Tibial nerve (tissue), 4 donors: Measurements from ENCODE around the gene SNCA. TPM values are rescaled to one million over a fixed set of nuclear protein-coding genes. Genes with fewer than 3 reads are reported as not detected.

ENCODE experiments used
- DNase-seq, 2 donors: peaks; one replicate each; pipeline ENCODE4 v3.0.0-alpha.2; 2019; ENCODE audit warnings: low spot score in 2 of 2
- H3K27ac ChIP-seq, 4 donors: fragments of 200-600 bp; sonication (generic) in 3 of 4; one replicate each; pipeline ENCODE4 v1.5.1; 2017 to 2019; ENCODE audit warnings: mild to moderate bottlenecking in 1 of 4
- H3K27me3 ChIP-seq, 2 donors: fragments of 200-600 bp; sonication (generic) in 1 of 2; one replicate each; pipeline versions ENCODE4 v1.5.1 to v1.6.0; 2017 to 2019
- H3K36me3 ChIP-seq, 3 donors: fragments of 200-600 bp; sonication (generic); one replicate each; pipeline ENCODE4 v1.5.1; 2018 to 2019
- H3K4me1 ChIP-seq, 4 donors: fragments of 200-600 bp; sonication (generic) in 3 of 4; one replicate each; pipeline ENCODE4 v1.5.1; 2017 to 2019
- H3K4me3 ChIP-seq, 4 donors: fragments of 200-600 bp; sonication (generic) in 3 of 4; one replicate each; pipeline ENCODE4 v1.5.1; 2017 to 2019; ENCODE audit warnings: mild to moderate bottlenecking in 1 of 4, moderate library complexity in 1 of 4
- H3K9me3 ChIP-seq, 4 donors: fragments of 200-600 bp; sonication (generic) in 3 of 4; one replicate each; pipeline ENCODE4 v1.5.1; 2017 to 2019
- CTCF ChIP-seq, 5 experiments: fragments of 200-600 bp in 3 of 5; fragments of 450-650 bp in 2 of 5; sonication (generic) in 3 of 5; IDR thresholded peaks; one replicate each; pipeline ENCODE4 v1.5.1; 2016 to 2019; ENCODE audit warnings: antibody characterized with exemption in 5 of 5, mild to moderate bottlenecking in 3 of 5, moderate library complexity in 2 of 5
- EP300 ChIP-seq, 2 donors: sonication (generic); formaldehyde crosslinking; IDR thresholded peaks; one replicate each; pipeline ENCODE4 v1.6.1; 2017; ENCODE audit warnings: antibody characterized with exemption in 2 of 2, mild to moderate bottlenecking in 1 of 2
- POLR2A ChIP-seq, 2 donors: fragments of 450-650 bp; IDR thresholded peaks; one replicate each; pipeline ENCODE4 v1.6.1; 2017; ENCODE audit warnings: antibody characterized with exemption in 2 of 2, mild to moderate bottlenecking in 2 of 2, moderate library complexity in 2 of 2
- WGBS, 2 donors: methylation state at CpG; one replicate each; pipeline ENCODE4 v1.1.5; 2018; 5-methylcytosine and 5-hydroxymethylcytosine counted together
- total RNA-seq, 4 donors: library from RNA; depleted of rRNA; stranded (reverse); fragments of >200 nt; gene quantifications; one replicate each; pipeline ENCODE4 v1.1.0, GENCODE V29; 2016

The SNCA gene
- 100 to 1,000 TPM in 1 of 4 donors, 10 to 100 TPM in 3; 46.5 to 150 (median 79.0) TPM for total RNA-seq

GRCh38 chr4:89836897-89837384 lies at the start of gene SNCA:
TSS of gene SNCA (minus strand) at chr4:89837161. CDS start at chr4:89835667, 1,494 bp downstream.
- Histone ChIP-seq H3K4me3 (peak within 1 kb of the TSS; percentile 54 to 77 (median 66)), H3K27me3 (peaks cover 0 to 18% of the 10 kb centered on the region in 2 donors), H3K36me3 (no peaks in the 10 kb centered on the region), H3K9me3 (no peaks in the 10 kb centered on the region), H3K4me1 (peaks cover 0 to 21% (median 3%) of the 10 kb centered on the region in 4 donors), H3K27ac (peak within 1 kb of the TSS; percentile 67 to 92 (median 85))
- peak in 1 of 2 donors; percentile 87 for TF ChIP-seq EP300 (IDR thresholded peaks at IDR 0.05)
- peak in 1 of 5 experiments; percentile 5 for TF ChIP-seq CTCF (IDR thresholded peaks at IDR 0.05)
- peak; percentile 67 to 79 for TF ChIP-seq POLR2A (IDR thresholded peaks at IDR 0.05)
- WGBS, 2 donors: 1% methylated on average over 48 of the region's 48 CpGs
- DNase-seq: peak; percentile 28 to 37

- Histone ChIP-seq H3K9me3 (no peaks in the 10 kb centered on the region), H3K4me1 (no peaks in the 10 kb centered on the region), H3K27ac (no peak overlapping the region), H3K27me3 (no peaks in the 10 kb centered on the region), H3K4me3 (no peak overlapping the region), H3K36me3 (no peaks in the 10 kb centered on the region)
- TF ChIP-seq POLR2A (IDR thresholded peaks at IDR 0.05) (no peak), EP300 (IDR thresholded peaks at IDR 0.05) (no peak), CTCF (IDR thresholded peaks at IDR 0.05) (no peak)
- DNase-seq: no peak
- 71 to 82% methylated on average over 4 of the region's 4 CpGs for WGBS, 2 donors
Observed at GRCh38 chr4:89879215-89879614, 42.3 kb upstream of the SNCA start.

GRCh38 chr4:89878611-89879010 lies 41.6 kb upstream of the SNCA start:
- no peak for DNase-seq
- no peaks in the 10 kb centered on the region for H3K9me3 ChIP-seq
- no peaks in the 10 kb centered on the region for H3K27me3 ChIP-seq
- no peak overlapping the region for H3K27ac ChIP-seq
- WGBS, 2 donors: 48% methylated on average over 1 of the region's 1 CpG
- no peak overlapping the region for H3K4me3 ChIP-seq
- H3K4me1 ChIP-seq: no peaks in the 10 kb centered on the region
- H3K36me3 ChIP-seq: no peaks in the 10 kb centered on the region
- TF ChIP-seq CTCF (IDR thresholded peaks at IDR 0.05) (no peak), EP300 (IDR thresholded peaks at IDR 0.05) (peak in 1 of 2 donors; percentile 10)

- no peak for DNase-seq
- no peak overlapping the region for H3K27ac ChIP-seq
- no peaks in the 10 kb centered on the region for H3K27me3 ChIP-seq
- 84 to 87% methylated on average over 3 of the region's 3 CpGs for WGBS, 2 donors
- no peaks in the 10 kb centered on the region for H3K4me1 ChIP-seq
- H3K36me3 ChIP-seq: no peaks in the 10 kb centered on the region
- H3K4me3 ChIP-seq: no peak overlapping the region
- TF ChIP-seq EP300 (IDR thresholded peaks at IDR 0.05): no peak
- TF ChIP-seq CTCF (IDR thresholded peaks at IDR 0.05): no peak
- no peak for TF ChIP-seq POLR2A (IDR thresholded peaks at IDR 0.05)
- no peaks in the 10 kb centered on the region for H3K9me3 ChIP-seq
Observed at GRCh38 chr4:89876548-89876947, 39.6 kb upstream of the SNCA start.

- H3K27ac ChIP-seq: no peak overlapping the region
- H3K4me1 ChIP-seq: no peaks in the 10 kb centered on the region
- H3K36me3 ChIP-seq: no peaks in the 10 kb centered on the region
- DNase-seq: no peak
- TF ChIP-seq CTCF (IDR thresholded peaks at IDR 0.05) (no peak), EP300 (IDR thresholded peaks at IDR 0.05) (no peak), POLR2A (IDR thresholded peaks at IDR 0.05) (no peak)
- H3K9me3 ChIP-seq: peaks cover 0 to 4% (median 0%) of the 10 kb centered on the region in 4 donors
- WGBS, 2 donors: 88% methylated on average over 1 of the region's 1 CpG
- no peaks in the 10 kb centered on the region for H3K27me3 ChIP-seq
- H3K4me3 ChIP-seq: no peak overlapping the region
Observed at GRCh38 chr4:89871211-89871610, 34.2 kb upstream of the SNCA start.
